Measurements from ENCODE around the gene OLFML2A. TPM values are rescaled to one million over a fixed set of nuclear protein-coding genes. Genes with fewer than 3 reads are reported as not detected.
A peak's percentile ranks its signal among the peaks of the same experiment; 100 is the strongest.

The OLFML2A gene
- total and polyA plus RNA-seq, 2 of the 13 experiments (the other 11 are each of a cell fraction or from before 2014, with no cell fraction given) = 0.01 to 0.02 TPM

DNA sequence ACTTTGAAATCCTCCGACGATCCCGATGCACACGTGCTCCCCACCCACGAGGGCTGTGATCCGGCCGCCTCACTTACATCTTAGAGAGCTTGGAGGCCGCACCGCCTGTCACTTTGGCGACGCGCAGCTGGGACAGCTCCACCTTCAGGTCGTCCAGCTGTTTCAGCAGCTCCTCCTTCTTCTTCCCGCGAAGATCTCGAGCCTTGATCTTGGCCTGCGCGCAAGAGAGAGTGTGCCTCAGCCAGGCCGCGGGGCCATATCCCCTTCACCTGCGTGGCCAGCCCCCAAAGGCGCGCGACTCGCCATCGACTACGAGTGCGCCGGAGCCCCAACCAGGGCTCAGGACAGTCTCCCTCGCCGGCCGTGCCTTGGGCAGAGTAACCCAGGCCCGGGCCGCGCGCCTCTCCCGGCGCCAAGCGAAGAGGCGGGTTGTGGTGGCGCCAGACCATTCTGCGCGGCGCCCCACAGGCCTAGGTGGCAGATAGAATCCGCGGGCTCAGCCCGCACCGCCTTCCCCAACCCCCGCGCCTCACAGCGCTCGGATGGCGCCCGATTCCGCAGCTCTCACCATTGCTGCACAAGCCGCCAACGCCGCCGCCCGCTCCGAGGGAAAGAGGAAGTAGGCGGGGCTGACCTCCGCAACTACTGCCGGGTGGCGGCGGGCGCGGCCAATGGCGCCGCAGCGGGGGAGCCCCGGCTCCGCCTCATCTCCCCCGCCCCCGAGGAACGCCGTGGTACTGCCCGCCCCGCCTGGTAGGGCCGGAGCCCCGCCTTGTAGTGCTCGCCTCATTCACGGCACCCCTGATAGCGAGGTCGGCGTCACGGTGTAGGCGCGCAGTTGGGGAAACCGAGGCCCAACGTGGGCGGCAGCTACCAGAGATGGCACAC is 84.7 kb downstream of the OLFML2A start, which contains the start of the genes ARPC5L and RPL35 (continued):
- TF ChIP-seq, protein P1, sequence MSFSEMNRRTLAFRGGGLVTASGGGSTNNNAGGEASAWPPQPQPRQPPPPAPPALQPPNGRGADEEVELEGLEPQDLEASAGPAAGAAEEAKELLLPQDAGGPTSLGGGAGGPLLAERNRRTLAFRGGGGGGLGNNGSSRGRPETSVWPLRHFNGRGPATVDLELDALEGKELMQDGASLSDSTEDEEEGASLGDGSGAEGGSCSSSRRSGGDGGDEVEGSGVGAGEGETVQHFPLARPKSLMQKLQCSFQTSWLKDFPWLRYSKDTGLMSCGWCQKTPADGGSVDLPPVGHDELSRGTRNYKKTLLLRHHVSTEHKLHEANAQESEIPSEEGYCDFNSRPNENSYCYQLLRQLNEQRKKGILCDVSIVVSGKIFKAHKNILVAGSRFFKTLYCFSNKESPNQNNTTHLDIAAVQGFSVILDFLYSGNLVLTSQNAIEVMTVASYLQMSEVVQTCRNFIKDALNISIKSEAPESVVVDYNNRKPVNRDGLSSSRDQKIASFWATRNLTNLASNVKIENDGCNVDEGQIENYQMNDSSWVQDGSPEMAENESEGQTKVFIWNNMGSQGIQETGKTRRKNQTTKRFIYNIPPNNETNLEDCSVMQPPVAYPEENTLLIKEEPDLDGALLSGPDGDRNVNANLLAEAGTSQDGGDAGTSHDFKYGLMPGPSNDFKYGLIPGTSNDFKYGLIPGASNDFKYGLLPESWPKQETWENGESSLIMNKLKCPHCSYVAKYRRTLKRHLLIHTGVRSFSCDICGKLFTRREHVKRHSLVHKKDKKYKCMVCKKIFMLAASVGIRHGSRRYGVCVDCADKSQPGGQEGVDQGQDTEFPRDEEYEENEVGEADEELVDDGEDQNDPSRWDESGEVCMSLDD (CRISPR knock-in tag; IDR thresholded peaks at IDR 0.05; ENCODE audit: borderline replicate concordance) = peak; percentile 84
- TF ChIP-seq KLF13 (CRISPR knock-in tag; IDR thresholded peaks at IDR 0.05) (no peak), MZF1 (CRISPR knock-in tag; IDR thresholded peaks at IDR 0.05; ENCODE audit: borderline replicate concordance) (0 out of 2 replicates have a peak, but pooled peaks have one; percentile 73), BHLHE40 (IDR thresholded peaks at IDR 0.05; ENCODE audit: low read length) (peak; percentile 98), PHB2 (IDR thresholded peaks at IDR 0.05; ENCODE audit: partially characterized antibody) (no peak), PATZ1 (CRISPR knock-in tag; IDR thresholded peaks at IDR 0.05) (peak; percentile 62), MAFF (IDR thresholded peaks at IDR 0.05; ENCODE audit: low read depth, low read length) (no peak), USF2 (IDR thresholded peaks at IDR 0.05; ENCODE audit: low read depth, low read length) (no peak), USF2 (CRISPR knock-in tag; IDR thresholded peaks at IDR 0.05; ENCODE audit: borderline replicate concordance) (no peak; the same call in 1 of the 2 replicates), ZNF660 (CRISPR knock-in tag; IDR thresholded peaks at IDR 0.05; ENCODE audit: borderline replicate concordance, low read depth) (no peak), SAFB2 (CRISPR knock-in tag; IDR thresholded peaks at IDR 0.05; ENCODE audit: borderline replicate concordance, low read depth) (peak; percentile 56; the same call in 1 of the 2 replicates), NFE2L2 (IDR thresholded peaks at IDR 0.05; ENCODE audit: low read length) (no peak), ZNF652 (CRISPR knock-in tag; IDR thresholded peaks at IDR 0.05; ENCODE audit: borderline replicate concordance, low read depth) (no peak), RBFOX2 (IDR thresholded peaks at IDR 0.05; ENCODE audit: low read depth, low read length) (peak; percentile 100), TP53 (CRISPR knock-in tag; conservative IDR thresholded peaks at IDR 0.05) (peak; percentile 56), SP2 (CRISPR knock-in tag; IDR thresholded peaks at IDR 0.05) (peak; percentile 86)
- TF ChIP-seq, protein P2, sequence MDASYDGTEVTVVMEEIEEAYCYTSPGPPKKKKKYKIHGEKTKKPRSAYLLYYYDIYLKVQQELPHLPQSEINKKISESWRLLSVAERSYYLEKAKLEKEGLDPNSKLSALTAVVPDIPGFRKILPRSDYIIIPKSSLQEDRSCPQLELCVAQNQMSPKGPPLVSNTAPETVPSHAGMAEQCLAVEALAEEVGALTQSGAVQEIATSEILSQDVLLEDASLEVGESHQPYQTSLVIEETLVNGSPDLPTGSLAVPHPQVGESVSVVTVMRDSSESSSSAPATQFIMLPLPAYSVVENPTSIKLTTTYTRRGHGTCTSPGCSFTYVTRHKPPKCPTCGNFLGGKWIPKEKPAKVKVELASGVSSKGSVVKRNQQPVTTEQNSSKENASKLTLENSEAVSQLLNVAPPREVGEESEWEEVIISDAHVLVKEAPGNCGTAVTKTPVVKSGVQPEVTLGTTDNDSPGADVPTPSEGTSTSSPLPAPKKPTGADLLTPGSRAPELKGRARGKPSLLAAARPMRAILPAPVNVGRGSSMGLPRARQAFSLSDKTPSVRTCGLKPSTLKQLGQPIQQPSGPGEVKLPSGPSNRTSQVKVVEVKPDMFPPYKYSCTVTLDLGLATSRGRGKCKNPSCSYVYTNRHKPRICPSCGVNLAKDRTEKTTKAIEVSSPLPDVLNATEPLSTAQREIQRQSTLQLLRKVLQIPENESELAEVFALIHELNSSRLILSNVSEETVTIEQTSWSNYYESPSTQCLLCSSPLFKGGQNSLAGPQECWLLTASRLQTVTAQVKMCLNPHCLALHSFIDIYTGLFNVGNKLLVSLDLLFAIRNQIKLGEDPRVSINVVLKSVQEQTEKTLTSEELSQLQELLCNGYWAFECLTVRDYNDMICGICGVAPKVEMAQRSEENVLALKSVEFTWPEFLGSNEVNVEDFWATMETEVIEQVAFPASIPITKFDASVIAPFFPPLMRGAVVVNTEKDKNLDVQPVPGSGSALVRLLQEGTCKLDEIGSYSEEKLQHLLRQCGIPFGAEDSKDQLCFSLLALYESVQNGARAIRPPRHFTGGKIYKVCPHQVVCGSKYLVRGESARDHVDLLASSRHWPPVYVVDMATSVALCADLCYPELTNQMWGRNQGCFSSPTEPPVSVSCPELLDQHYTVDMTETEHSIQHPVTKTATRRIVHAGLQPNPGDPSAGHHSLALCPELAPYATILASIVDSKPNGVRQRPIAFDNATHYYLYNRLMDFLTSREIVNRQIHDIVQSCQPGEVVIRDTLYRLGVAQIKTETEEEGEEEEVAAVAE (CRISPR knock-in tag; IDR thresholded peaks at IDR 0.05; ENCODE audit: borderline replicate concordance) = peak; percentile 2; the same call in 1 of the 2 replicates

All from HepG2 (cell line).